22Rv1 (cell line): ENCODE data around the gene SH3D19.

Experiments
- ZFX ChIP-seq: fragments of 450-650 bp; IDR thresholded peaks from 2 replicates; pipeline ENCODE4 v1.6.1; 2017; ENCODE audit warnings: antibody characterized with exemption, borderline replicate concordance
- TF ChIP-seq, protein P1 (sequence below): fragments of 450-650 bp; IDR thresholded peaks from 2 replicates; pipeline ENCODE4 v1.5.1; 2017; ENCODE audit warnings: mild to moderate bottlenecking

DNA sequence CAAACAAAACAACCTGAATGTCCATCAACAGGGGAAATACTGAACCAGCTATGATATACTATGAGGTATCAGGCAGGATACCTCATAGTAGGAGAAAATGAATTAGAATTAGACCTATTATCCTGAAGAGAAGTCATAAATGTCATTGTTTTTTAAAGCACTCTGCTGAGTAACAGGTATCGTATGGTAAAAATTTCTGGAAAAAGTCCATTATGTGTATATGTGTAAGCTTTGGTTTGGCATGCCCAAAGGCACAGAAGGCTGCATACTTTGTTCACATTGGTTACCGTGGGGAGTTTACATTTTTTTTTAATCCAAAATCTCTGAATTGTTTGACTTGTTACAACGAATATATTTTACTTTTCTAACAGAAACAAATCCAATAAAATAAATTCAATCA lies 155.5 kb downstream of the SH3D19 start:
- TF ChIP-seq, protein P1, sequence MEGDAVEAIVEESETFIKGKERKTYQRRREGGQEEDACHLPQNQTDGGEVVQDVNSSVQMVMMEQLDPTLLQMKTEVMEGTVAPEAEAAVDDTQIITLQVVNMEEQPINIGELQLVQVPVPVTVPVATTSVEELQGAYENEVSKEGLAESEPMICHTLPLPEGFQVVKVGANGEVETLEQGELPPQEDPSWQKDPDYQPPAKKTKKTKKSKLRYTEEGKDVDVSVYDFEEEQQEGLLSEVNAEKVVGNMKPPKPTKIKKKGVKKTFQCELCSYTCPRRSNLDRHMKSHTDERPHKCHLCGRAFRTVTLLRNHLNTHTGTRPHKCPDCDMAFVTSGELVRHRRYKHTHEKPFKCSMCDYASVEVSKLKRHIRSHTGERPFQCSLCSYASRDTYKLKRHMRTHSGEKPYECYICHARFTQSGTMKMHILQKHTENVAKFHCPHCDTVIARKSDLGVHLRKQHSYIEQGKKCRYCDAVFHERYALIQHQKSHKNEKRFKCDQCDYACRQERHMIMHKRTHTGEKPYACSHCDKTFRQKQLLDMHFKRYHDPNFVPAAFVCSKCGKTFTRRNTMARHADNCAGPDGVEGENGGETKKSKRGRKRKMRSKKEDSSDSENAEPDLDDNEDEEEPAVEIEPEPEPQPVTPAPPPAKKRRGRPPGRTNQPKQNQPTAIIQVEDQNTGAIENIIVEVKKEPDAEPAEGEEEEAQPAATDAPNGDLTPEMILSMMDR: no peak
- TF ChIP-seq ZFX: no peak
